OCI-LY1 (cell line): ENCODE data around the gene RGS19.

ENCODE experiments used
- H2AFZ ChIP-seq: fragments of 200-600 bp; sonication (generic), shearing (Covaris generic); 2 replicates; pipeline ENCODE4 v1.6.0; 2014; ENCODE audit warnings: antibody characterized with exemption, mild to moderate bottlenecking, low read length
- H3F3A ChIP-seq: fragments of 200-600 bp; sonication (generic), shearing (Covaris generic); 2 replicates; pipeline ENCODE4 v1.6.0; 2014; ENCODE audit warnings: mild to moderate bottlenecking, antibody characterized with exemption, low read length, moderate library complexity; ENCODE audit not compliant: insufficient read depth
- H3K27ac ChIP-seq: fragments of 200-600 bp; sonication (generic); 2 replicates; pipeline ENCODE4 v1.5.1; 2014; ENCODE audit warnings: low read length, mixed run types, mild to moderate bottlenecking, low read depth; ENCODE audit not compliant: poor library complexity, severe bottlenecking
- H3K27me3 ChIP-seq: fragments of 200-600 bp; sonication (generic); 2 replicates; pipeline ENCODE4 v1.6.0; 2014; ENCODE audit warnings: antibody characterized with exemption, mild to moderate bottlenecking, low read length, moderate library complexity; ENCODE audit not compliant: insufficient read depth
- H3K36me3 ChIP-seq: fragments of 200-600 bp; sonication (generic); 2 replicates; pipeline ENCODE4 v1.6.1; 2014; ENCODE audit warnings: mild to moderate bottlenecking, antibody characterized with exemption, low read length, moderate library complexity, mixed read lengths; ENCODE audit not compliant: insufficient read depth
- H3K4me1 ChIP-seq: fragments of 200-600 bp; sonication (generic); 2 replicates; pipeline ENCODE4 v1.5.1; 2014; ENCODE audit warnings: mild to moderate bottlenecking, low read length, moderate library complexity; ENCODE audit not compliant: insufficient read depth, severe bottlenecking
- H3K4me2 ChIP-seq: fragments of 200-600 bp; sonication (generic), shearing (Covaris generic); 2 replicates; pipeline ENCODE4 v1.6.1; 2014; ENCODE audit warnings: low read length
- H3K4me3 ChIP-seq: fragments of 200-600 bp; sonication (generic); 2 replicates; pipeline ENCODE4 v1.5.1; 2014; ENCODE audit warnings: low read length, low read depth, mild to moderate bottlenecking, mixed read lengths; ENCODE audit not compliant: poor library complexity, severe bottlenecking
- H3K79me2 ChIP-seq: fragments of 200-600 bp; shearing (Covaris generic); 2 replicates; pipeline ENCODE4 v1.6.1; 2016; ENCODE audit warnings: mixed run types, low read length, mixed read lengths; ENCODE audit not compliant: insufficient read depth
- H3K9ac ChIP-seq: fragments of 200-600 bp; sonication (generic), shearing (Covaris generic); 2 replicates; pipeline ENCODE4 v1.6.1; 2014; ENCODE audit warnings: mild to moderate bottlenecking, low read length, mixed read lengths
- H3K9me2 ChIP-seq: fragments of 200-600 bp; sonication (generic), shearing (Covaris generic); 2 replicates; pipeline ENCODE4 v1.6.1; 2014; ENCODE audit warnings: low read depth, mild to moderate bottlenecking, low read length, mixed read lengths
- H3K9me3 ChIP-seq: fragments of 200-600 bp; shearing (Covaris generic); 2 replicates; pipeline ENCODE4 v1.6.1; 2014; ENCODE audit warnings: low read length, mixed read lengths
- H4K20me1 ChIP-seq: fragments of 200-600 bp; sonication (generic), shearing (Covaris generic); 2 replicates; pipeline ENCODE4 v1.6.0; 2016; ENCODE audit warnings: mild to moderate bottlenecking, low read length; ENCODE audit not compliant: insufficient read depth
- EZH2 ChIP-seq: fragments of 200-600 bp; sonication (generic), shearing (Covaris generic); IDR thresholded peaks from 2 replicates; pipeline ENCODE4 v1.8.0; 2017; ENCODE audit warnings: borderline replicate concordance, mixed run types, mild to moderate bottlenecking, antibody characterized with exemption, low read length, moderate library complexity, mixed read lengths
- TF ChIP-seq, protein P1 (sequence below): fragments of 200-600 bp; sonication (generic), shearing (Covaris generic); IDR thresholded peaks from 2 replicates; pipeline ENCODE4 v1.5.1; 2017; ENCODE audit warnings: mild to moderate bottlenecking, antibody characterized with exemption, low read length, moderate library complexity, mixed read lengths

Gene RGS19

DNA sequence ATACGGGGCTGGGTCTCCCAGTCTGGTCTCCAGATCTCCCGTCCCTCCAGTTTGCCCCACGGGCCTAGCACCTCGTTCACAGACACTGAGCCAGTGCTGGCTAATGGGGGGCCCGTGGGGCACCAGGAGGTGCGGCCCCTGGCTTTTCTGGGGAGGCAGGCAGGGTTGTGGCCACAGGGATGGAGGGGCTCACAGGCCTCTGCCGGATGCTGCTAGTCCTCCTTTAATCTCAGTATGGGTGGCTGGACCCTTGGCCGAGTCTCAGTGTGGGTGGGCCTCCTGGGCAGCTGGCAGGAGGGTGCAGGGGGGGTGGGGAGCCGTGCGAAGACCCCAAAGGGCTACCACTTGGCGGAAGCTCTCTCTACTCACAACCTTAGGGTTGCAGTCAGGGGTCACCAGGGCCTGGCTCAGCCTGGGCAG lies 28.3 kb downstream of the RGS19 start:
- H2AFZ ChIP-seq: no peak overlapping the region
- no peaks in the 10 kb centered on the region for H3K9me2 ChIP-seq
- no peaks in the 10 kb centered on the region for H3K79me2 ChIP-seq
- H3K4me1 ChIP-seq: no peaks in the 10 kb centered on the region
- H3K27ac ChIP-seq: no peak overlapping the region
- peaks cover 20% of the 10 kb centered on the region for H3K27me3 ChIP-seq
- TF ChIP-seq, protein P1, sequence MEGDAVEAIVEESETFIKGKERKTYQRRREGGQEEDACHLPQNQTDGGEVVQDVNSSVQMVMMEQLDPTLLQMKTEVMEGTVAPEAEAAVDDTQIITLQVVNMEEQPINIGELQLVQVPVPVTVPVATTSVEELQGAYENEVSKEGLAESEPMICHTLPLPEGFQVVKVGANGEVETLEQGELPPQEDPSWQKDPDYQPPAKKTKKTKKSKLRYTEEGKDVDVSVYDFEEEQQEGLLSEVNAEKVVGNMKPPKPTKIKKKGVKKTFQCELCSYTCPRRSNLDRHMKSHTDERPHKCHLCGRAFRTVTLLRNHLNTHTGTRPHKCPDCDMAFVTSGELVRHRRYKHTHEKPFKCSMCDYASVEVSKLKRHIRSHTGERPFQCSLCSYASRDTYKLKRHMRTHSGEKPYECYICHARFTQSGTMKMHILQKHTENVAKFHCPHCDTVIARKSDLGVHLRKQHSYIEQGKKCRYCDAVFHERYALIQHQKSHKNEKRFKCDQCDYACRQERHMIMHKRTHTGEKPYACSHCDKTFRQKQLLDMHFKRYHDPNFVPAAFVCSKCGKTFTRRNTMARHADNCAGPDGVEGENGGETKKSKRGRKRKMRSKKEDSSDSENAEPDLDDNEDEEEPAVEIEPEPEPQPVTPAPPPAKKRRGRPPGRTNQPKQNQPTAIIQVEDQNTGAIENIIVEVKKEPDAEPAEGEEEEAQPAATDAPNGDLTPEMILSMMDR: no peak
- TF ChIP-seq EZH2: no peak
- H3F3A ChIP-seq: no peaks in the 10 kb centered on the region
- no peak overlapping the region for H3K9ac ChIP-seq
- H3K9me3 ChIP-seq: no peaks in the 10 kb centered on the region
- H3K4me3 ChIP-seq: no peak overlapping the region
- H3K36me3 ChIP-seq: no peaks in the 10 kb centered on the region
- no peaks in the 10 kb centered on the region for H4K20me1 ChIP-seq
- H3K4me2 ChIP-seq: no peak overlapping the region

DNA sequence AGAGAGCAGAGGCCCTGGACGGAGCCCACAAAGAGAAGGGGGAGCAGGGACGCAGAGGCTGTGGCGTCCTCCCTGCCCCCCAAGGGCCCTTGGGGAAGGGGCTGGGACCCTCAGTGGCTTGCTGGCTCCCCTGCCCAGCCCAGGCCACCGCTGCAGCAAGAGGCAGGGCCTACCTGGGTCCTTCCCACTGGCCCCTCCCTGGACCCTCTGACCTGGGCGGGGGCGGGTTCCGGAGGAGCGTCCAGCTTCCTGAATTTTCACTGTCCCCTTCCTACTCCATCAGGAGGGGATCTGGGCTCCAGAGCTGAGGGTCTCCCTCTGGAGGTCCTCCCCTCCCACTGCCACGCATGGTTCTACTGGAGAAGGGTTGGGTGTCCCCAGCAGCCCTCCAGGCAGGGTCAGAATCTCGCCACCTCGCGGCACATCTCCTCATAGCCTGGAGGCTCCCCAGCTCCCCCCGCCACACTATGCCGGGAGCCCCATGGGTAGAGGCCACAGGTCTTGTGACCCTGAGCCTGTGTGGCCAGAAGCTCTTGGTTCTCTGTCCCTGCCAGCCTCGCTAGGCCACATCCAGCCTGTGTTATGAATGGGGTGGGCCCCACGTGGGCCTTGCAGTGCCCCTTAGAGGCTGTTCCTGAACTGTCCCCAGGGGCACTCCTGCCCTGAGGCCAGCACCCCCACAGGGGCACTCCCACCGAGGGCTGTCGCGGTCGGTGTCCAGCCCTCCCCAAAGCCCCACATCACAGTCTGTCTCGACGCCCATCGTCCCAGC lies 28.9 kb downstream of the RGS19 start:
- Histone ChIP-seq H4K20me1 (no peaks in the 10 kb centered on the region), H3F3A (no peaks in the 10 kb centered on the region), H3K9me3 (no peaks in the 10 kb centered on the region), H3K36me3 (no peaks in the 10 kb centered on the region), H3K4me1 (no peaks in the 10 kb centered on the region), H3K79me2 (no peaks in the 10 kb centered on the region), H3K27ac (no peak overlapping the region), H3K4me3 (no peak overlapping the region), H2AFZ (no peak overlapping the region), H3K9ac (no peak overlapping the region), H3K27me3 (peaks cover 20% of the 10 kb centered on the region), H3K4me2 (no peak overlapping the region), H3K9me2 (no peaks in the 10 kb centered on the region)
- TF ChIP-seq EZH2: no peak
- TF ChIP-seq, protein P1: no peak

DNA sequence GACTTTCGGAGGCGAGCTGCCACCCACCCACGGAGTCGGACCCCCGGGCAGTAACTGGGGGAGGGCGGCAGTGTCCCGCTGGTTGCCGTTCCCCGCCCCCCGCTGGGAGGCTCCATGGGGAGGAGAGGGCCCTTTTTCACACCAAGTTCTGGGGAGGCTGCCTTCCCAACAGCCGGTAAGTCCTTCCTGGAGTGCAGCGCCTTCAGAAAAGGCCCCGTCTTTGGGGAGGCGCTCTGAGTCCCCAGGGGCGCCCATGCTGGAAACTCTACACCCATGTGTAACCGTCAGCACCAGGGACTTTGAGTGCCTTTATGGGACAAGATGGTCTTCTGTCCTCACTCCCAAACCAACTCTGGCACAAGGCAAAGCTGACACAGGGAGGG lies 29.4 kb downstream of the RGS19 start:
- H3K79me2 ChIP-seq: no peaks in the 10 kb centered on the region
- H3K27me3 ChIP-seq: peaks cover 19% of the 10 kb centered on the region; the same call in 1 of the 2 replicates
- no peak overlapping the region for H3K9ac ChIP-seq
- H3K9me3 ChIP-seq: no peaks in the 10 kb centered on the region
- TF ChIP-seq, protein P1: no peak
- TF ChIP-seq EZH2: no peak
- no peaks in the 10 kb centered on the region for H3F3A ChIP-seq
- no peak overlapping the region for H3K4me3 ChIP-seq
- H3K27ac ChIP-seq: no peak overlapping the region
- no peaks in the 10 kb centered on the region for H3K36me3 ChIP-seq
- no peaks in the 10 kb centered on the region for H3K9me2 ChIP-seq
- H2AFZ ChIP-seq: no peak overlapping the region
- no peaks in the 10 kb centered on the region for H3K4me1 ChIP-seq
- H3K4me2 ChIP-seq: no peak overlapping the region
- H4K20me1 ChIP-seq: no peaks in the 10 kb centered on the region
